H9 (cell line): ENCODE measurements around the gene TSPAN33. TPM values are rescaled to one million over a fixed set of nuclear protein-coding genes. Genes with fewer than 3 reads are reported as not detected.

Source experiments
- DNase-seq: peaks from one replicate; pipeline ENCODE4 v3.0.0-alpha.2; 2017
- H2AFZ ChIP-seq: one replicate; pipeline ENCODE4 v1.6.1; 2013; ENCODE audit warnings: mild to moderate bottlenecking, low read length, control low read depth, moderate library complexity
- H2AK5ac ChIP-seq: 2 replicates; pipeline ENCODE4 v1.6.1; 2013; ENCODE audit warnings: low read length, control low read depth, mixed read lengths; ENCODE audit not compliant: insufficient read length
- H2BK120ac ChIP-seq: one replicate; pipeline ENCODE4 v1.6.1; 2013; ENCODE audit warnings: low read depth, mild to moderate bottlenecking, low read length, control low read depth, inconsistent platforms; ENCODE audit not compliant: poor library complexity, severe bottlenecking
- H2BK12ac ChIP-seq: 2 replicates; pipeline ENCODE4 v1.6.1; 2013; ENCODE audit warnings: low read length, control low read depth, mixed read lengths, low read depth; ENCODE audit not compliant: insufficient read length
- H2BK15ac ChIP-seq: 2 replicates; pipeline ENCODE4 v1.6.1; 2013; ENCODE audit warnings: low read depth, low read length, control low read depth
- H2BK20ac ChIP-seq: one replicate; pipeline ENCODE4 v1.6.1; 2013; ENCODE audit warnings: low read depth, mild to moderate bottlenecking, low read length, control low read depth, inconsistent platforms; ENCODE audit not compliant: poor library complexity, severe bottlenecking
- H2BK5ac ChIP-seq: 2 replicates; pipeline ENCODE4 v1.6.1; 2013; ENCODE audit warnings: low read length, control low read depth, mixed read lengths; ENCODE audit not compliant: insufficient read length
- H3K14ac ChIP-seq: 2 replicates; pipeline ENCODE4 v1.6.1; 2013; ENCODE audit warnings: low read length, control low read depth; ENCODE audit not compliant: insufficient read depth
- H3K18ac ChIP-seq: 2 replicates; pipeline ENCODE4 v1.6.1; 2013; ENCODE audit warnings: low read depth, mild to moderate bottlenecking, mixed read lengths, low read length, control low read depth; ENCODE audit not compliant: insufficient read length
- H3K23ac ChIP-seq: 2 replicates; pipeline ENCODE4 v1.6.1; 2013; ENCODE audit warnings: low read length, control low read depth, mixed read lengths, low read depth; ENCODE audit not compliant: insufficient read length
- H3K23me2 ChIP-seq: 2 replicates; pipeline ENCODE4 v1.6.1; 2013; ENCODE audit warnings: low read depth, mild to moderate bottlenecking, mixed read lengths, low read length, control low read depth; ENCODE audit not compliant: insufficient read length, poor library complexity, severe bottlenecking
- H3K27ac ChIP-seq: 2 replicates; pipeline ENCODE4 v1.5.1; 2013; ENCODE audit warnings: low read length, control low read depth, mixed read lengths, low read depth; ENCODE audit not compliant: insufficient read length
- H3K27me3 ChIP-seq: 2 replicates; pipeline ENCODE4 v1.6.1; 2013; ENCODE audit warnings: low read length, control low read depth, inconsistent platforms; ENCODE audit not compliant: insufficient read depth
- H3K4ac ChIP-seq: 2 replicates; pipeline ENCODE4 v1.6.1; 2013; ENCODE audit warnings: low read depth, mild to moderate bottlenecking, control low read depth, inconsistent platforms, low read length, moderate library complexity
- H3K4me1 ChIP-seq: 2 replicates; pipeline ENCODE4 v1.6.1; 2013; ENCODE audit warnings: low read length, control low read depth, inconsistent platforms; ENCODE audit not compliant: insufficient read depth
- H3K4me2 ChIP-seq: 2 replicates; pipeline ENCODE4 v1.6.1; 2013; ENCODE audit warnings: low read length, control low read depth, mixed read lengths; ENCODE audit not compliant: insufficient read length, insufficient read depth
- H3K56ac ChIP-seq: 2 replicates; pipeline ENCODE4 v1.6.1; 2013; ENCODE audit warnings: low read depth, mild to moderate bottlenecking, mixed read lengths, low read length, control low read depth; ENCODE audit not compliant: insufficient read length
- H3K79me1 ChIP-seq: 2 replicates; pipeline ENCODE4 v1.6.1; 2013; ENCODE audit warnings: low read depth, mild to moderate bottlenecking, moderate library complexity, low read length, control low read depth, inconsistent platforms; ENCODE audit not compliant: insufficient read depth, poor library complexity, severe bottlenecking
- H3K79me2 ChIP-seq: 2 replicates; pipeline ENCODE4 v1.6.1; 2013; ENCODE audit warnings: low read length, control low read depth, inconsistent platforms; ENCODE audit not compliant: insufficient read depth
- H3K9ac ChIP-seq: 2 replicates; pipeline ENCODE4 v1.6.1; 2013; ENCODE audit warnings: low read length, control low read depth, mixed read lengths; ENCODE audit not compliant: insufficient read length; ENCODE audit errors: extremely low read depth
- H3K9me3 ChIP-seq: one replicate; pipeline ENCODE4 v1.6.1; 2013; ENCODE audit warnings: low read depth, low read length, inconsistent platforms; ENCODE audit not compliant: control insufficient read depth
- H3T11ph ChIP-seq: one replicate; pipeline ENCODE4 v1.6.1; 2013; ENCODE audit warnings: mild to moderate bottlenecking, low read length, control low read depth, inconsistent platforms
- H4K20me1 ChIP-seq: one replicate; pipeline ENCODE4 v1.6.1; 2013; ENCODE audit not compliant: control insufficient read depth, insufficient read length, insufficient read depth
- H4K5ac ChIP-seq: 2 replicates; pipeline ENCODE4 v1.6.1; 2013; ENCODE audit warnings: low read depth, mild to moderate bottlenecking, mixed read lengths, low read length, control low read depth; ENCODE audit not compliant: insufficient read length
- H4K8ac ChIP-seq: replicated peaks from 2 replicates; pipeline ENCODE4 v1.6.1; 2013; ENCODE audit warnings: low read length, control low read depth, mixed read lengths, low read depth; ENCODE audit not compliant: insufficient read length
- H4K91ac ChIP-seq: 2 replicates; pipeline ENCODE4 v1.6.1; 2013; ENCODE audit warnings: low read depth, mild to moderate bottlenecking, moderate library complexity, mixed read lengths, low read length, control low read depth; ENCODE audit not compliant: insufficient read length
- H3K27ac Mint-ChIP-seq, 3 experiments: 2 replicates in 2 of 3; 3 replicates in 1 of 3; pipeline ENCODE4 v1.8.0; 2020 to 2021; ENCODE audit warnings: mixed read lengths in 3 of 3, mild to moderate bottlenecking in 1 of 3, moderate library complexity in 1 of 3
- H3K27me3 Mint-ChIP-seq: 2 replicates; pipeline ENCODE4 v1.8.0; 2021; ENCODE audit warnings: low read depth, mild to moderate bottlenecking, moderate library complexity, mixed read lengths
- H3K36me3 Mint-ChIP-seq, 3 experiments: 2 replicates in 2 of 3; 3 replicates in 1 of 3; pipeline ENCODE4 v1.8.0; 2020 to 2021; ENCODE audit warnings: low read depth in 3 of 3, mixed read lengths in 3 of 3; ENCODE audit not compliant: insufficient read depth in 1 of 3
- H3K4me1 Mint-ChIP-seq, 2 experiments: 2 replicates each; pipeline ENCODE4 v1.8.0; 2020; ENCODE audit warnings: mixed read lengths in 2 of 2
- H3K4me3 Mint-ChIP-seq, 2 experiments: 2 replicates in 1 of 2; 3 replicates in 1 of 2; pipeline ENCODE4 v1.8.0; 2020 to 2021; ENCODE audit warnings: mild to moderate bottlenecking in 2 of 2, mixed read lengths in 2 of 2, moderate library complexity in 1 of 2
- H3K9me3 Mint-ChIP-seq, 2 experiments: 2 replicates in 1 of 2; 3 replicates in 1 of 2; pipeline ENCODE4 v1.8.0; 2020; ENCODE audit warnings: mild to moderate bottlenecking in 2 of 2, mixed read lengths in 2 of 2, moderate library complexity in 1 of 2
- CTCF ChIP-seq: fragments of 200-600 bp; sonication (generic); conservative IDR thresholded peaks from 3 replicates; pipeline ENCODE4 v1.8.0; 2021; ENCODE audit warnings: antibody characterized with exemption, mild to moderate bottlenecking
- WGBS: extraction: QIAGEN DNeasy Blood & Tissue Kit; methylation state at CpG from one replicate; pipeline ENCODE4 v1.1.7; 2013; ENCODE audit warnings: missing lambda C conversion rate, low lambda C conversion rate, mixed read lengths; ENCODE audit not compliant: insufficient read length; ENCODE audit errors: extremely low coverage; 5-methylcytosine and 5-hydroxymethylcytosine counted together
- total RNA-seq: library from RNA; stranded (reverse); gene quantifications from 2 replicates; pipeline ENCODE4 v1.2.1, GENCODE V29; 2021

Gene TSPAN33
- total RNA-seq, 1 experiment from 2014 or later = 34.7 TPM

- no peaks in the 10 kb centered on the region for H4K20me1 ChIP-seq
- H3K23ac ChIP-seq = no peak overlapping the region
- H3T11ph ChIP-seq = peak overlapping the region; percentile 98
- peak overlapping the region; percentile 41 for H3K56ac ChIP-seq
- Mint-ChIP-seq H3K27me3 (peaks cover 2% of the 10 kb centered on the region; the same call in 1 of the 2 replicates), H3K4me3 (peak overlapping the region; percentile 63 to 75), H3K27ac (peak overlapping the region; percentile 85 to 97 (median 95)), H3K9me3 (peaks cover 3 to 4% of the 10 kb centered on the region in 2 experiments; a peak in 3 of 5 replicates), H3K4me1 (peaks cover 36 to 38% of the 10 kb centered on the region in 2 experiments), H3K36me3 (peaks cover 7 to 24% (median 21%) of the 10 kb centered on the region in 3 experiments; a peak in 6 of 7 replicates)
- H3K27me3 ChIP-seq = no peaks in the 10 kb centered on the region
- H3K27ac ChIP-seq = peak overlapping the region; percentile 46
- peak overlapping the region; percentile 76 for H3K18ac ChIP-seq
- H4K91ac ChIP-seq = no peak overlapping the region
- H2BK15ac ChIP-seq = no peak overlapping the region
- peak overlapping the region; percentile 57 for H3K4me2 ChIP-seq
- peak overlapping the region; percentile 32 for H2BK20ac ChIP-seq
- peak overlapping the region; percentile 88 for H4K5ac ChIP-seq
- no peak overlapping the region for H2AFZ ChIP-seq
- peak; percentile 47 for DNase-seq
- peak overlapping the region; percentile 100 for H2BK120ac ChIP-seq
- no peak overlapping the region for H4K8ac ChIP-seq
- TF ChIP-seq CTCF = peak; percentile 14; the same call in 2 of the 3 replicates
- H3K79me2 ChIP-seq = no peaks in the 10 kb centered on the region
- no peak overlapping the region for H2BK5ac ChIP-seq
- H3K23me2 ChIP-seq = peaks cover 16% of the 10 kb centered on the region
- peaks cover 5% of the 10 kb centered on the region; the same call in 1 of the 2 replicates for H3K4me1 ChIP-seq
- H2BK12ac ChIP-seq = peak overlapping the region; percentile 93
- H3K79me1 ChIP-seq = no peaks in the 10 kb centered on the region
- no CpG with 5 or more reads among the region's 16 CpGs for WGBS
- H3K9ac ChIP-seq = peak overlapping the region; percentile 76
- H3K9me3 ChIP-seq = no peaks in the 10 kb centered on the region
- H2AK5ac ChIP-seq = no peak overlapping the region
- peak overlapping the region; percentile 94; the same call in 1 of the 2 replicates for H3K4ac ChIP-seq
- H3K14ac ChIP-seq = peak overlapping the region; percentile 85; the same call in 1 of the 2 replicates
Measured at GRCh38 chr7:129169686-129170440, 25.4 kb downstream of the TSPAN33 start.
